Heart right ventricle (tissue), 16 donors: Measurements from ENCODE around the gene CNTN2. TPM values are rescaled to one million over a fixed set of nuclear protein-coding genes. Genes with fewer than 3 reads are reported as not detected.
A peak's percentile ranks its signal among the peaks of the same experiment; 100 is the strongest.

Source experiments
- ATAC-seq, 8 donors: fragments of 200-7000 bp; cut with Tn5 transposase; one replicate each; pipeline ENCODE4 v1.9.1; 2020; ENCODE audit warnings: mild to moderate bottlenecking in 8 of 8, moderate library complexity in 8 of 8, moderate number of reproducible peaks in 1 of 8
- DNase-seq, 2 donors: peaks; one replicate each; pipeline ENCODE4 v3.0.0-alpha.2; 2020
- H3K27ac ChIP-seq, 10 donors: fragments of 200-600 bp; sonication (generic) in 2 of 10; one replicate each; pipeline versions ENCODE4 v1.5.0 to v1.8.0; 2020 to 2022; ENCODE audit warnings: mild to moderate bottlenecking in 3 of 10
- H3K27me3 ChIP-seq, 7 donors: fragments of 200-600 bp; one replicate each; pipeline ENCODE4 v1.8.0; 2021 to 2022; ENCODE audit warnings: mild to moderate bottlenecking in 2 of 7
- H3K36me3 ChIP-seq, 9 donors: fragments of 200-600 bp; sonication (generic) in 1 of 9; one replicate each; pipeline versions ENCODE4 v1.5.0 to v1.8.0; 2020 to 2022; ENCODE audit warnings: mild to moderate bottlenecking in 2 of 9
- H3K4me1 ChIP-seq, 9 donors: fragments of 200-600 bp; sonication (generic) in 1 of 9; one replicate each; pipeline versions ENCODE4 v1.5.0 to v1.8.0; 2020 to 2022; ENCODE audit warnings: mild to moderate bottlenecking in 4 of 9
- H3K4me3 ChIP-seq, 10 donors: fragments of 200-600 bp; sonication (generic) in 2 of 10; one replicate each; pipeline versions ENCODE4 v1.5.0 to v1.8.0; 2020 to 2022; ENCODE audit warnings: mild to moderate bottlenecking in 7 of 10, moderate library complexity in 2 of 10
- H3K9me3 ChIP-seq, 11 donors: fragments of 200-600 bp in 10 of 11; sonication (generic) in 2 of 11; one replicate each; pipeline versions ENCODE4 v1.5.0 to v1.8.0; 2013 to 2022; ENCODE audit warnings: mild to moderate bottlenecking in 2 of 11, control low read depth in 1 of 11, moderate library complexity in 1 of 11
- WGBS, 2 donors: extraction: QIAGEN DNeasy Blood & Tissue Kit; methylation state at CpG; one replicate each; pipeline ENCODE4 v1.1.7; 2013; ENCODE audit warnings: inconsistent platforms in 1 of 2; 5-methylcytosine and 5-hydroxymethylcytosine counted together
- intact Hi-C, 10 donors: fragments of 100-400 bp; cut with DNase I; formaldehyde crosslinking; loops; one replicate each; pipeline versions ENCODE4 v1.11.1 to v1.14.2; 2022
- polyA plus RNA-seq, 2 donors: library from polyadenylated mRNA; stranded (reverse); fragments of 200-250 nt; gene quantifications; one replicate each; pipeline ENCODE4 v1.2.3, GENCODE V29; 2013
- total RNA-seq, 10 donors: library from RNA; stranded (reverse); fragmentation: NEBNext Ultra II Directional in 3 of 10; extraction: Animal tissue kit (Norgen Biotek cat#: 25700) in 3 of 10; gene quantifications; one replicate each; pipeline versions ENCODE4 v1.2.1 to v1.2.4, GENCODE V29; 2021 to 2023
- TF ChIP-seq, protein P1 (sequence below), 9 donors: fragments of 200-600 bp; sonication (generic) in 2 of 9; IDR thresholded peaks; one replicate each; pipeline versions ENCODE4 v1.5.0 to v1.8.0; 2021 to 2022; ENCODE audit warnings: antibody characterized with exemption in 9 of 9, mild to moderate bottlenecking in 5 of 9, moderate library complexity in 1 of 9
- donor health status: Arrhythmogenic right ventricular cardiomyopathy.
- donor health status: ischemic (EF 13 %, LVEDD 7.1; RV severe dilation, severe dysfunction).
- donor health status: healthy with polysubstance abuse.
- donor health status: DM: no; HTN: yes; CAD: no.
- donor health status: DM: no; HTN: no; CAD: no.
- donor health status: ischemic (EF 25% LVEDD 6.9; RV normal size, moderate dysfunction).
- donor health status: ischemic (EF 25% LVEDD 5.7; RV mildly dilated, moderate dysfunction).
- donor health status: healthy.
- donor health status: DM: yes; HTN: yes; CAD: no.
- donor health status: Ischemic cardiomyopathy.
- donor health status: ischemic (EF 35%, LVEDD 5.7; RV mildly dilated, moderate dysfunction).
- donor health status: nonischemic (EF 11% LVEDD 7.7; RV severe dilation, severe dysfunction).
- donor health status: DM: yes; HTN: yes; CAD: no.
- donor health status: PGD.
- donor health status: ischemic (EF 29% LVEDD 5.4; RV normal size, mild dysfunction).
- donor health status: nonischemic (EF 23%, LVEDD 6.1; RV moderate dilation, normal function).

CNTN2 gene
- total and polyA plus RNA-seq, 12 donors: 0.04 to 0.73 (median 0.25) TPM; not detected in 3

DNA sequence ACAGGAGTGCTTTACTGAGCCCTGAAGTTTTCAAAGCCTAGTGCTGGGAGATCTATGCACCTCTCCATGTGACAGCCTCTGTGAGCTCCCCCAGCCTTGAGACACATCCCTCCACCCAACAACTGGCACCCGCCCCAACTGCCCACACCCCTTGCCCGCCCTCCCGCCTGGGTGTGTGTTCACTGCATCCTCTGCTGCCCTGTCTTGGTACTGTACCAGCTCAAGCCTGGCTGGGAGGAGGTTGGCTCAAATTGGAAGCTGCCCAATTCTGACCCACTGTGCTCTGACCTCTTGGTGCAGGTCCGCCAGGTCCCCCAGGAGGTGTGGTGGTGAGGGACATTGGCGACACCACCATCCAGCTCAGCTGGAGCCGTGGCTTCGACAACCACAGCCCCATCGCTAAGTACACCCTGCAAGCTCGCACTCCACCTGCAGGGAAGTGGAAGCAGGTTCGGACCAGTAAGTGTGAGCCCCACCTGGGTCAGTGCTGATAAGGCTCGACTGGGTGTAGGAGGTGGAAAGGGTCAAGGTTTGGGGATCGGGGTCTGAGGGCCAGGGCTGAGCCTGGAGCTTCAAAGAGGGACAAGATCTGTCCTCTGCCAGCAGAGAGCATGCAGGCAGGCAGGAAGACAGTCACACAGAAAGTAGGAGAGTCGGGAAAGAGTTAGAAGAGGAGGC, 23.3 kb downstream of the CNTN2 start:
- 72 to 79% methylated on average over 13 of the region's 13 CpGs for WGBS, 2 donors
- H3K4me3 ChIP-seq: no peak overlapping the region
- intact Hi-C loops: no loop called here
- no peak for DNase-seq
- peaks cover 0 to 10% (median 4%) of the 10 kb centered on the region in 9 donors for H3K4me1 ChIP-seq
- TF ChIP-seq, protein P1, sequence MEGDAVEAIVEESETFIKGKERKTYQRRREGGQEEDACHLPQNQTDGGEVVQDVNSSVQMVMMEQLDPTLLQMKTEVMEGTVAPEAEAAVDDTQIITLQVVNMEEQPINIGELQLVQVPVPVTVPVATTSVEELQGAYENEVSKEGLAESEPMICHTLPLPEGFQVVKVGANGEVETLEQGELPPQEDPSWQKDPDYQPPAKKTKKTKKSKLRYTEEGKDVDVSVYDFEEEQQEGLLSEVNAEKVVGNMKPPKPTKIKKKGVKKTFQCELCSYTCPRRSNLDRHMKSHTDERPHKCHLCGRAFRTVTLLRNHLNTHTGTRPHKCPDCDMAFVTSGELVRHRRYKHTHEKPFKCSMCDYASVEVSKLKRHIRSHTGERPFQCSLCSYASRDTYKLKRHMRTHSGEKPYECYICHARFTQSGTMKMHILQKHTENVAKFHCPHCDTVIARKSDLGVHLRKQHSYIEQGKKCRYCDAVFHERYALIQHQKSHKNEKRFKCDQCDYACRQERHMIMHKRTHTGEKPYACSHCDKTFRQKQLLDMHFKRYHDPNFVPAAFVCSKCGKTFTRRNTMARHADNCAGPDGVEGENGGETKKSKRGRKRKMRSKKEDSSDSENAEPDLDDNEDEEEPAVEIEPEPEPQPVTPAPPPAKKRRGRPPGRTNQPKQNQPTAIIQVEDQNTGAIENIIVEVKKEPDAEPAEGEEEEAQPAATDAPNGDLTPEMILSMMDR (IDR thresholded peaks at IDR 0.05): peak in 1 of 9 donors; percentile 9
- H3K27me3 ChIP-seq: no peaks in the 10 kb centered on the region
- no peaks in the 10 kb centered on the region for H3K9me3 ChIP-seq
- H3K36me3 ChIP-seq: no peaks in the 10 kb centered on the region
- H3K27ac ChIP-seq: no peak overlapping the region
- no peak for ATAC-seq

DNA sequence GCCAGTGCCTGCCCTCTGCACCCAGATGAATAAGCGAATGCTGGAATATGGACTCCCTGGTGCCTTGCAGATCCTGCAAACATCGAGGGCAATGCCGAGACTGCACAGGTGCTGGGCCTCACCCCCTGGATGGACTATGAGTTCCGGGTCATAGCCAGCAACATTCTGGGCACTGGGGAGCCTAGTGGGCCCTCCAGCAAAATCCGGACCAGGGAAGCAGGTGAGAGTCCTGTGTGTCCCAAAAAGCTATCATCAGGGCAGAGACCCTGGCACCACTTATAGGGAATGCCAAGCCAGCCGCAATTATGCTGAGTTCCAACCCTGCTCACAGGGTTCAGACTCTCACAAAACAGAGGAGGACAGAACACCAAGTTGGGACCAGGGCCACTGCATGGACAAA, 24.0 kb downstream of the CNTN2 start:
- Histone ChIP-seq H3K27me3 (no peaks in the 10 kb centered on the region), H3K9me3 (no peaks in the 10 kb centered on the region), H3K36me3 (no peaks in the 10 kb centered on the region), H3K27ac (no peak overlapping the region), H3K4me3 (no peak overlapping the region), H3K4me1 (peaks cover 0 to 5% (median 0%) of the 10 kb centered on the region in 9 donors)
- ATAC-seq (no peak), DNase-seq (no peak)
- TF ChIP-seq, protein P1 (IDR thresholded peaks at IDR 0.05): no peak
- WGBS, 2 donors: 94 to 96% methylated on average over 6 of the region's 6 CpGs
- intact Hi-C loops: no loop called here

DNA sequence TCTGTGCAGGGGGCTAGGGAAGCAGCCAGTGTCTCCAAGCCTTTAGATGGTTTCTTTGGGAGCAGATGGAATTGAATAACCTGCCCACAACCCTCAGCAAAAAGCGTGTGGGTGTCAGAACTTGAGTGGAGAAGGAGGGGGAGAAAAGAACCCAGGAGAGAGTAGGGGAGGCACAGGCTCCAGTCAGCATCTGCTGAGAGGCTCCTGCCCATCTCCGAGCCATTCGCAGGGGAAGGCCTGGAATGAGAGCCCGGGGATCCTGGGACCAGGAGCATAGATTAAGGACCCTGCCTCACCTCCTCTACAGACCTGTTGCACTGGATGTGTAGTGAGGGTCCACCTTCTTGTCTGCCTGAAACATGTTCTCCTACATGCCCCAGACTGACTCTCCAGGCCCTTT, 25.0 kb downstream of the CNTN2 start:
- no peaks in the 10 kb centered on the region for H3K36me3 ChIP-seq
- no peak overlapping the region for H3K4me3 ChIP-seq
- intact Hi-C loops: no loop called here
- no peak for DNase-seq
- ATAC-seq: no peak
- no peak overlapping the region for H3K27ac ChIP-seq
- no peaks in the 10 kb centered on the region for H3K27me3 ChIP-seq
- H3K9me3 ChIP-seq: no peaks in the 10 kb centered on the region
- H3K4me1 ChIP-seq: peaks cover 0 to 5% (median 0%) of the 10 kb centered on the region in 9 donors
- TF ChIP-seq, protein P1 (IDR thresholded peaks at IDR 0.05): no peak
- 82 to 96% methylated on average over 4 of the region's 4 CpGs for WGBS, 2 donors

DNA sequence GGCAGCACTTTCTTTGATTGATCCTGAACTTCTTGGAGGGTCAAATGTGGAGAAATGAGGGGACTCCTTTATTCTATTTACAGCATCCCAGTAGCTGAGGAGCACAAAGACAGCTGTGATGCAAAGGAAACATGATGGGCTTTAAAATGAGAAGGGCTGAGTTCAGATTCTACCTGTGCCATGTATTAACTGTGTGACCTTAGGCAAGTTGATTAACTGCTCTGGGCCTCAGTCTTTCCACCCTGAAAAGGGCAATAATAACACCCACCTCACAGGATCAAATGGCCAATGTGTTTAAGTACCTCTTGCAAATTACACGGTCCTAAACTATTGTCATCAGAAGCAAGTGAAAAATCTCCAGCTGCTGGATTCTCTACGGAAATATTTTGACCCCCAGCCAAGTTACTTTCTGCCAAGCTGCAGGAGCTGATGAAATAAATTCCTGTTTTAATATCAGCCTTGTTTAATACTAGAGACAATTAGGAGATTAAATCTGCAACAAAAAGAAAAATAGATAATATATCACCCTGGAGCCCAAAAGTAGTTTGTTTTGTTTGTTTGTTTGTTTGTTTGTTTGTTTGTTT, 25.5 kb downstream of the CNTN2 start:
- DNase-seq: no peak
- H3K4me1 ChIP-seq: peaks cover 0 to 5% (median 0%) of the 10 kb centered on the region in 9 donors
- intact Hi-C loops: no loop called here
- H3K9me3 ChIP-seq: no peaks in the 10 kb centered on the region
- no peaks in the 10 kb centered on the region for H3K36me3 ChIP-seq
- 7 to 15% methylated on average over 2 of the region's 2 CpGs for WGBS, 2 donors
- no peak for ATAC-seq
- H3K4me3 ChIP-seq: no peak overlapping the region
- H3K27me3 ChIP-seq: no peaks in the 10 kb centered on the region
- H3K27ac ChIP-seq: no peak overlapping the region
- TF ChIP-seq, protein P1 (IDR thresholded peaks at IDR 0.05): no peak
